Ishikawa (cell line): Measurements from ENCODE around the gene RPN1.
A peak's percentile ranks its signal among the peaks of the same experiment; 100 is the strongest.

Experiments
- CEBPB ChIP-seq: IDR thresholded peaks from 2 replicates; pipeline ENCODE4 v1.6.1; 2012
- CREB1 ChIP-seq: IDR thresholded peaks from 2 replicates; pipeline ENCODE4 v1.6.1; 2012; ENCODE audit warnings: low read depth
- EGR1 ChIP-seq: IDR thresholded peaks from 2 replicates; pipeline ENCODE4 v1.6.1; 2012
- EP300 ChIP-seq: IDR thresholded peaks from 2 replicates; pipeline ENCODE4 v1.6.1; 2012; ENCODE audit warnings: borderline replicate concordance
- FOXM1 ChIP-seq: IDR thresholded peaks from 2 replicates; pipeline ENCODE4 v1.6.1; 2012; ENCODE audit warnings: low read depth, borderline replicate concordance
- MAX ChIP-seq: IDR thresholded peaks from 2 replicates; pipeline ENCODE4 v1.6.1; 2012
- NFIC ChIP-seq: IDR thresholded peaks from 2 replicates; pipeline ENCODE4 v1.6.1; 2012
- RAD21 ChIP-seq: IDR thresholded peaks from 2 replicates; pipeline ENCODE4 v1.6.1; 2012; ENCODE audit warnings: low read depth
- REST ChIP-seq: IDR thresholded peaks from 2 replicates; pipeline ENCODE4 v1.6.1; 2012; ENCODE audit warnings: low read depth, mild to moderate bottlenecking
- TAF1 ChIP-seq: IDR thresholded peaks from 2 replicates; pipeline ENCODE4 v1.6.1; 2012; ENCODE audit warnings: low read depth, mild to moderate bottlenecking
- TCF12 ChIP-seq: IDR thresholded peaks from 2 replicates; pipeline ENCODE4 v1.6.1; 2012; ENCODE audit warnings: low read depth
- TEAD4 ChIP-seq: IDR thresholded peaks from 2 replicates; pipeline ENCODE4 v1.6.1; 2012
- YY1 ChIP-seq: IDR thresholded peaks from 2 replicates; pipeline ENCODE4 v1.6.1; 2012; ENCODE audit warnings: low read depth
- ZBTB7A ChIP-seq: IDR thresholded peaks from 2 replicates; pipeline ENCODE4 v1.6.1; 2012; ENCODE audit warnings: low read depth
- TF ChIP-seq, protein P1 (sequence below): IDR thresholded peaks from 2 replicates; pipeline ENCODE4 v1.6.1; 2012

The RPN1 gene

GRCh38 chr3:128650096-128651050 is at the start of gene RPN1:
TSS of gene RPN1 (minus strand) at chr3:128650818. CDS start at chr3:128650800, 18 bp downstream.
- TF ChIP-seq, protein P1, sequence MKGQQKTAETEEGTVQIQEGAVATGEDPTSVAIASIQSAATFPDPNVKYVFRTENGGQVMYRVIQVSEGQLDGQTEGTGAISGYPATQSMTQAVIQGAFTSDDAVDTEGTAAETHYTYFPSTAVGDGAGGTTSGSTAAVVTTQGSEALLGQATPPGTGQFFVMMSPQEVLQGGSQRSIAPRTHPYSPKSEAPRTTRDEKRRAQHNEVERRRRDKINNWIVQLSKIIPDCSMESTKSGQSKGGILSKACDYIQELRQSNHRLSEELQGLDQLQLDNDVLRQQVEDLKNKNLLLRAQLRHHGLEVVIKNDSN = peak; percentile 87
- TF ChIP-seq EGR1 = 0 out of 2 replicates have a peak, but pooled peaks have one; percentile 31
- peak; percentile 61; the same call in 1 of the 2 replicates for TF ChIP-seq NFIC
- TF ChIP-seq YY1 = peak; percentile 89
- peak; percentile 93 for TF ChIP-seq TAF1
- TF ChIP-seq CEBPB = no peak
- TF ChIP-seq REST = no peak
- peak; percentile 65; the same call in 1 of the 2 replicates for TF ChIP-seq ZBTB7A
- no peak for TF ChIP-seq RAD21
- no peak for TF ChIP-seq FOXM1
- TF ChIP-seq TCF12 = peak; percentile 33; the same call in 1 of the 2 replicates
- TF ChIP-seq EP300 = no peak
- TF ChIP-seq CREB1 = peak; percentile 83
- TF ChIP-seq MAX = peak; percentile 50
- no peak for TF ChIP-seq TEAD4

DNA sequence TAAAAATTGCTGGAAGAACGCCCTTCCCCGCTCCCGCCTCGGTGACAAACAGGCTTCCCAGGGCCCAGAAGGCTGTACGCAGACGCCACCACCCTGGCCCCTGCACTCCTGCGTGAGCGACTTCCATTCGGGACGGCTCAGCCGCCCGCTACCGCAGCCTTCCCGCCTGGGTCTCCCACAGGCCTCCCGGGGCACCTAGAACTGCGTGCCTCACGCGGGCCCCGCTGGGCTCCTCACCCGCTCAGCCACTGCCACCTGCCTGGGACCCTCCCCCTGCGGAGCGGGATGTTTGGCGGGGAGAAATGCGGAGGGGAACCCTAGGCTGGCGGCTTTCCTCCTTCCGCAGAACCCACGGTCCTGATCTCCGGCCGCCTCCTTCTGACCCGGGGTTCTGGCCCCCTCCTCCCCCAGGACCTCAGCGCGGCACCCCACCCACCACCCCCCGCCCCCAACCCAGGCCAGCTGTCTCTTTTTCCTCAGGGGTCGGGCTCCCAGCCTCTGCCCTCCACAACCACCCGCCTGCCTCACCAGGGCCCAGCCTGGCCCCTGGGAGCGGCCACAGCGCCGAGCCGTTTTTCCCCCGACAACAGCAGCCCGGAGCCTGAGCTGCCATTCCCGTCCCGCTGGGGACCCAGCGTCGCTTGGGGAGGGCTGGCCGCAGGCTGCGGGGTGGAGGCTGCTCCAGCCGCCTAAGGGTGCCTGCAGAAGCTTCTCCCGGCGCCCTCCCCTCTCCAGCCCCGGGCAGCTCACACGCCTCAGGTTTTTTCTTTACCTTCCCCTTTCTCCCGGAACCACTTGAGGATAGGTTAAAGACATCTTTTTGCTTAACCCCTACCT is 47.8 kb upstream of the RPN1 start:
- no peak for TF ChIP-seq ZBTB7A
- TF ChIP-seq EP300 = no peak
- no peak for TF ChIP-seq NFIC
- TF ChIP-seq RAD21 = no peak
- TF ChIP-seq TCF12 = no peak
- no peak for TF ChIP-seq REST
- no peak for TF ChIP-seq EGR1
- no peak for TF ChIP-seq YY1
- no peak for TF ChIP-seq FOXM1
- TF ChIP-seq CEBPB = no peak
- no peak for TF ChIP-seq MAX

GRCh38 chr3:128697341-128697740 is 46.7 kb upstream of the RPN1 start:
- TF ChIP-seq TCF12 (no peak), EP300 (no peak), CEBPB (no peak), TEAD4 (no peak), YY1 (no peak), ZBTB7A (no peak), TAF1 (no peak), CREB1 (no peak), EGR1 (no peak), REST (no peak), MAX (no peak), FOXM1 (no peak), RAD21 (no peak), NFIC (no peak)
- TF ChIP-seq, protein P1 = no peak
